Measurements from ENCODE around the gene DLEC1. TPM values are rescaled to one million over a fixed set of nuclear protein-coding genes. Genes with fewer than 3 reads are reported as not detected.
"Not testable (repeated sequence)": the region's sequence is repeated elsewhere in the genome, so short reads cannot be mapped to it uniquely, and the experiment has no call there.

Gene DLEC1
- total RNA-seq, 2 donors from 2014 or later, result 3.9 to 6.0 TPM

DNA sequence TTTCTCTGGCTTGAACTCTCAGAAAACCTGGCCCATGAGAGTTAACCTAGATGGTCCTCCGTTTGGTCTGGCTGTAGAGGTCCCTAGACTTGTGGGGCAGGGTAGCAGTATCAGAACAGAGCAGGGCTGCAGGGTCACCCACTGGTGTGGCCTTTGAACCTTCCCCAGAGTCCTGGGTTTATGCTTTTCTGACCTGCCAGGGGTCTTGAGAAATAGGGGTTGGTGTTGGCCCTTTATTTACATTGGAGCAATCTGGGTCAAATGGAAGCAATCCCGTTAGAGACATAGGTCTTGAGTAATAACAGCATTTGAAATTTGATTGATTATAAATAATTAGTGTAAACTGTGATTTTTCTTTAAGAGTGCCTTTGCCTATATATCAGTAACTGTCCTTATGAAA is 23.8 kb downstream of the DLEC1 start:
- TF ChIP-seq, protein P1, sequence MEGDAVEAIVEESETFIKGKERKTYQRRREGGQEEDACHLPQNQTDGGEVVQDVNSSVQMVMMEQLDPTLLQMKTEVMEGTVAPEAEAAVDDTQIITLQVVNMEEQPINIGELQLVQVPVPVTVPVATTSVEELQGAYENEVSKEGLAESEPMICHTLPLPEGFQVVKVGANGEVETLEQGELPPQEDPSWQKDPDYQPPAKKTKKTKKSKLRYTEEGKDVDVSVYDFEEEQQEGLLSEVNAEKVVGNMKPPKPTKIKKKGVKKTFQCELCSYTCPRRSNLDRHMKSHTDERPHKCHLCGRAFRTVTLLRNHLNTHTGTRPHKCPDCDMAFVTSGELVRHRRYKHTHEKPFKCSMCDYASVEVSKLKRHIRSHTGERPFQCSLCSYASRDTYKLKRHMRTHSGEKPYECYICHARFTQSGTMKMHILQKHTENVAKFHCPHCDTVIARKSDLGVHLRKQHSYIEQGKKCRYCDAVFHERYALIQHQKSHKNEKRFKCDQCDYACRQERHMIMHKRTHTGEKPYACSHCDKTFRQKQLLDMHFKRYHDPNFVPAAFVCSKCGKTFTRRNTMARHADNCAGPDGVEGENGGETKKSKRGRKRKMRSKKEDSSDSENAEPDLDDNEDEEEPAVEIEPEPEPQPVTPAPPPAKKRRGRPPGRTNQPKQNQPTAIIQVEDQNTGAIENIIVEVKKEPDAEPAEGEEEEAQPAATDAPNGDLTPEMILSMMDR (conservative IDR thresholded peaks at IDR 0.05), result no peak
- WGBS, 2 experiments (ENCODE audit: insufficient coverage in 1 of 2, insufficient read length in 1 of 2), result 84 to 85% methylated on average over 2 of the region's 2 CpGs
- Mint-ChIP-seq H3K36me3 (ENCODE audit: low read depth) (peaks cover 6% of the 10 kb centered on the region), H3K27me3 (ENCODE audit: insufficient read depth) (peaks cover 2% of the 10 kb centered on the region), H3K9me3 (peaks cover 29% of the 10 kb centered on the region), H3K4me1 (no peaks in the 10 kb centered on the region), H3K4me3 (no peak overlapping the region), H3K27ac (no peak overlapping the region)
- no peak overlapping the region for H3K4me3 ChIP-seq (ENCODE audit: low read length)
- no peak for DNase-seq
- no peak overlapping the region for H3K27ac ChIP-seq (ENCODE audit: low read depth, low read length)
- H3K27me3 ChIP-seq (ENCODE audit: control insufficient read depth, insufficient read depth, low read length, poor library complexity, severe bottlenecking), result no peaks in the 10 kb centered on the region
- H3K9me3 ChIP-seq (ENCODE audit: control insufficient read depth, low read length), result peaks cover 10% of the 10 kb centered on the region
- H3K4me1 ChIP-seq (ENCODE audit: control insufficient read depth, insufficient read depth, low read length), result no peaks in the 10 kb centered on the region
- no peaks in the 10 kb centered on the region for H3K36me3 ChIP-seq (ENCODE audit: control insufficient read depth, insufficient read depth, low read length)
- no peak overlapping the region for H3K9ac ChIP-seq (ENCODE audit: extremely low read depth, low read length, poor library complexity, severe bottlenecking)

DNA sequence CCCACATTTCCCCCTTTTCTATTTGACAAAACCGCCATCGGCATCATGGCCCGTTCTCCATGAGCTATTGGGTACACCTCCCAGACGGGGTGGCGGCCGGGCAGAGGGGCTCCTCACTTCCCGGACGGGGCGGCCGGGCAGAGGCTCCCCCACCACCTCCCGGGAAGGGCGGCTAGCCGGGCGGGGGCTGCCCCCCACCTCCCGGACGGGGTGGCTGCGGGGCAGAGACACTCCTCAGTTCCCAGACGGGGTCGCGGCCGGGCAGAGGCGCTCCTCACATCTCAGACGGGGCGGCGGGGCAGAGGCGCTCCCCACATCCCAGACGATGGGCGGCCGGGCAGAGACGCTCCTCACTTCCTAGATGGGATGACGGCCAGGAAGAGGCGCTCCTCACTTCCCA is 25.4 kb downstream of the DLEC1 start:
- not testable (repeated sequence) for H3K36me3 Mint-ChIP-seq (ENCODE audit: low read depth); H3K4me1 Mint-ChIP-seq; H3K9ac ChIP-seq (ENCODE audit: extremely low read depth, low read length, poor library complexity, severe bottlenecking); H3K27ac Mint-ChIP-seq; H3K27me3 Mint-ChIP-seq (ENCODE audit: insufficient read depth); H3K4me3 Mint-ChIP-seq; H3K4me1 ChIP-seq (ENCODE audit: control insufficient read depth, insufficient read depth, low read length); H3K36me3 ChIP-seq (ENCODE audit: control insufficient read depth, insufficient read depth, low read length); H3K27ac ChIP-seq (ENCODE audit: low read depth, low read length); H3K4me3 ChIP-seq (ENCODE audit: low read length); H3K27me3 ChIP-seq (ENCODE audit: control insufficient read depth, insufficient read depth, low read length, poor library complexity, severe bottlenecking); DNase-seq
- H3K9me3 ChIP-seq (ENCODE audit: control insufficient read depth, low read length), result peaks cover 10% of the 10 kb centered on the region
- 89 to 99% methylated on average over 9 to 23 of the region's 32 CpGs for WGBS, 2 experiments (ENCODE audit: insufficient coverage in 1 of 2, insufficient read length in 1 of 2)
- H3K9me3 Mint-ChIP-seq, result peaks cover 29% of the 10 kb centered on the region

DNA sequence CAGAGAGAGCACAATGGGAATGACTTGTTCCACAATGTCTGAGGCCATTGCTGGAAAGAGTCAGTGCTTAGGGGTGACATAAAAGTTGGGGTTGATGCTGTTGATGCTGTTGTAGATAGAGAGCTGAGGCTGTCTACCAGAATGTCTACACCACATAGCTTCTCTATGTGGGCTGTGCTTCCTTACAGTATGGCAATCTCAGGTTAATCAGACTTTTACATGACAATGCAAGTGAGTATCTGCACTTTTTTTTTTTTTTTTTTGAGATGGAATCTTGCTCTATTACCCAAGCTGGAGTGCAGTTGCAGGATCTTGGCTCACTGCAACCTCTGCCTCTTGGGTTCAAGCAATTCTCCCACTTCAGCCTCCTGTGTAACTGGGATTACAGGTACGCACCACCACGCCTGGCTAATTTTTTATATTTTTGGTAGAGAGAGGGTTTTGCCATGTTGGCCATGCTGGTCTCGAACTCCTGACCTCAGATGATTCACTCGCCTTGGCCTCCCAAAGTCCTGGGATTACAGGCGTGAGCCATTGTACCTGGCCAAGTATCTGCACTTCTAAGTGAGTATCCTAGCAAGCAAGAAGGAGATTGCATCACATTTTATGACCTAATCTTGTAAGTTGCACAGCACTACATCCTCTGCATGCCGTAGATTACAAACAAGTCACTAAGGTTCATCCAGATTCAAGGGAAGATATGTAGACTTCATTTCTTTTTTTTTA is 28.7 kb downstream of the DLEC1 start:
- Mint-ChIP-seq H3K36me3 (ENCODE audit: low read depth) (peaks cover 6% of the 10 kb centered on the region), H3K9me3 (peaks cover 26% of the 10 kb centered on the region), H3K4me1 (no peaks in the 10 kb centered on the region), H3K27ac (no peak overlapping the region), H3K4me3 (no peak overlapping the region), H3K27me3 (ENCODE audit: insufficient read depth) (no peaks in the 10 kb centered on the region)
- Histone ChIP-seq H3K4me3 (ENCODE audit: low read length) (no peak overlapping the region), H3K27me3 (ENCODE audit: control insufficient read depth, insufficient read depth, low read length, poor library complexity, severe bottlenecking) (no peaks in the 10 kb centered on the region), H3K4me1 (ENCODE audit: control insufficient read depth, insufficient read depth, low read length) (no peaks in the 10 kb centered on the region), H3K36me3 (ENCODE audit: control insufficient read depth, insufficient read depth, low read length) (no peaks in the 10 kb centered on the region), H3K9ac (ENCODE audit: extremely low read depth, low read length, poor library complexity, severe bottlenecking) (no peak overlapping the region), H3K27ac (ENCODE audit: low read depth, low read length) (no peak overlapping the region), H3K9me3 (ENCODE audit: control insufficient read depth, low read length) (peaks cover 10% of the 10 kb centered on the region)
- no peak for DNase-seq
- 90 to 93% methylated on average over 3 to 6 of the region's 6 CpGs for WGBS, 2 experiments (ENCODE audit: insufficient coverage in 1 of 2, insufficient read length in 1 of 2)
- TF ChIP-seq, protein P1 (conservative IDR thresholded peaks at IDR 0.05), result no peak

Data from endodermal cell (in vitro differentiated cells).